ENCODE measurements around the gene TENT4A. TPM values are rescaled to one million over a fixed set of nuclear protein-coding genes. Genes with fewer than 3 reads are reported as not detected.

The TENT4A gene
- total RNA-seq, 1 experiment from 2014 or later = 39.3 TPM

DNA sequence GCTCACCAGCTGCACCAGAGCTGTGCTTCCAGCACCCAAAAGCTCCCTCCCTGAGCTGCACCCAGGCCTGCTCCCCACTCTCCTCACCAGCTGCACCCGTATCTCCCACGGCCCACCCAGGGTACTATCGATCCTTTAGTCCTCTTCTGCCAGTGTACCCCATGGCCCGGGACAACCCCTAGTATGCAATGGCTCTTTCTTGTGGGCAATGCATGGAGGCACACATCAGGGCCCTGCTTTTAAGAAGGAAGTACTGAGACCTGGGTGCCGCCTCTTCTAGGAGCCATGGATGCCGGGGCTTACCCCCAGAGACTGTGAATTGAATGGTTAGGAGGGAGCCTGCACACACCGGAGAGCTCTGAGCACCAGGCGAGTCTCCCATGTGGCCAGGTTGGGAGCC is 49.5 kb downstream of the TENT4A start:
- H3F3A ChIP-seq (ENCODE audit: low read length, unreplicated experiment) = peaks cover 5% of the 10 kb centered on the region
- H3K27ac ChIP-seq (ENCODE audit: low read length) = no peak overlapping the region
- no peak overlapping the region for H3K4me2 ChIP-seq (ENCODE audit: low read length)
- no peaks in the 10 kb centered on the region for H3K9me2 ChIP-seq (replicated peaks; ENCODE audit: low read length)
- no peak overlapping the region for H2AFZ ChIP-seq (ENCODE audit: low read length)
- ATAC-seq = no peak
- H3K9ac ChIP-seq (ENCODE audit: low read length) = no peak overlapping the region
- H3K4me1 ChIP-seq (ENCODE audit: insufficient read depth, low read length) = peaks cover 23% of the 10 kb centered on the region
- TF ChIP-seq CTCF (conservative IDR thresholded peaks at IDR 0.05; ENCODE audit: low read depth, low read length) (no peak), EZH2phosphoT487 (IDR thresholded peaks at IDR 0.05; ENCODE audit: borderline replicate concordance, low read length) (no peak), EZH2 (IDR thresholded peaks at IDR 0.05; ENCODE audit: low read length, unreplicated experiment) (no peak)
- no peaks in the 10 kb centered on the region for H4K20me1 ChIP-seq (ENCODE audit: low read length)
- H3K36me3 ChIP-seq (ENCODE audit: low read depth, low read length) = peaks cover 5% of the 10 kb centered on the region
- H3K4me3 ChIP-seq (ENCODE audit: low read length) = no peak overlapping the region
- intact Hi-C loops (cut with micrococcal nuclease) = loop anchor here (10.0 kb wide), 1 partner anchor 1102 kb away; the partner anchor contains the start of genes FASTKD3 and MTRR
- H3K79me2 ChIP-seq (ENCODE audit: low read length) = no peaks in the 10 kb centered on the region
- DNase-seq = no peak
- no TSS peak for BruUV-seq (replicated peaks)
- CTCF ChIA-PET = no interaction called here
- H3K27me3 ChIP-seq (ENCODE audit: low read length) = no peaks in the 10 kb centered on the region
- H3K9me3 ChIP-seq (ENCODE audit: low read length) = no peaks in the 10 kb centered on the region
- POLR2A ChIA-PET (ENCODE audit: unreplicated experiment) = no interaction called here

- Histone ChIP-seq H2AFZ (ENCODE audit: low read length) (no peak overlapping the region), H3K4me3 (ENCODE audit: low read length) (no peak overlapping the region), H3K27me3 (ENCODE audit: low read length) (no peaks in the 10 kb centered on the region), H3K4me1 (ENCODE audit: insufficient read depth, low read length) (peaks cover 23% of the 10 kb centered on the region), H3K4me2 (ENCODE audit: low read length) (no peak overlapping the region), H3K9me2 (replicated peaks; ENCODE audit: low read length) (no peaks in the 10 kb centered on the region), H3K27ac (ENCODE audit: low read length) (no peak overlapping the region), H3K9ac (ENCODE audit: low read length) (no peak overlapping the region), H3K36me3 (ENCODE audit: low read depth, low read length) (peaks cover under 1% of the 10 kb centered on the region; the same call in 1 of the 2 replicates), H3F3A (ENCODE audit: low read length, unreplicated experiment) (peaks cover 5% of the 10 kb centered on the region), H3K79me2 (ENCODE audit: low read length) (no peaks in the 10 kb centered on the region), H4K20me1 (ENCODE audit: low read length) (no peaks in the 10 kb centered on the region), H3K9me3 (ENCODE audit: low read length) (no peaks in the 10 kb centered on the region)
- DNase-seq = no peak
- TF ChIP-seq EZH2phosphoT487 (IDR thresholded peaks at IDR 0.05; ENCODE audit: borderline replicate concordance, low read length) (no peak), EZH2 (IDR thresholded peaks at IDR 0.05; ENCODE audit: low read length, unreplicated experiment) (no peak), CTCF (conservative IDR thresholded peaks at IDR 0.05; ENCODE audit: low read depth, low read length) (no peak)
- no peak for ATAC-seq
- POLR2A ChIA-PET (ENCODE audit: unreplicated experiment) = no interaction called here
- CTCF ChIA-PET = no interaction called here
- BruUV-seq (replicated peaks) = no TSS peak
- intact Hi-C loops (cut with micrococcal nuclease) = loop anchor here (10.0 kb wide), 1 partner anchor 1102 kb away; the partner anchor contains the start of genes FASTKD3 and MTRR
Observed at GRCh38 chr5:6763191-6763590, 50.0 kb downstream of the TENT4A start.

Data from PC-3 (cell line).